ENCODE data around the gene FUNDC2. TPM values are rescaled to one million over a fixed set of nuclear protein-coding genes. Genes with fewer than 3 reads are reported as not detected.

The FUNDC2 gene
- total and polyA plus RNA-seq, 10 of the 15 experiments (the other 5 are each of a cell fraction or from before 2014, with no cell fraction given): 70.5 to 353 (median 165) TPM

- TF ChIP-seq CBX5 (IDR thresholded peaks at IDR 0.05; ENCODE audit: low read depth): no peak
- no peak for TF ChIP-seq ATF7 (IDR thresholded peaks at IDR 0.05; ENCODE audit: low read depth)
- TF ChIP-seq RAD21 (IDR thresholded peaks at IDR 0.05; ENCODE audit: insufficient read depth, low read depth, low read length): peak; percentile 63
- TF ChIP-seq WRNIP1 (IDR thresholded peaks at IDR 0.05; ENCODE audit: borderline replicate concordance, low read depth, low read length): no peak
- TF ChIP-seq NBN (IDR thresholded peaks at IDR 0.05): no peak
- no peak for TF ChIP-seq TCF12 (IDR thresholded peaks at IDR 0.05; ENCODE audit: low read depth, low read length)
- TF ChIP-seq ZNF687 (IDR thresholded peaks at IDR 0.05): no peak
- TF ChIP-seq MTA3 (IDR thresholded peaks at IDR 0.05; ENCODE audit: borderline replicate concordance, low read length): no peak
- TF ChIP-seq CREM (IDR thresholded peaks at IDR 0.05; ENCODE audit: low read depth): 0 out of 2 replicates have a peak, but pooled peaks have one; percentile 46
- TF ChIP-seq ZNF24 (IDR thresholded peaks at IDR 0.05): no peak
- no peak for TF ChIP-seq YBX1 (IDR thresholded peaks at IDR 0.05)
- TF ChIP-seq E2F4 (IDR thresholded peaks at IDR 0.05; ENCODE audit: low read depth, low read length): no peak
- no peak for TF ChIP-seq CBFB (IDR thresholded peaks at IDR 0.05; ENCODE audit: low read depth)
- no peak for TF ChIP-seq ZBTB40 (IDR thresholded peaks at IDR 0.05; ENCODE audit: borderline replicate concordance)
- no peak for TF ChIP-seq ETV6 (conservative IDR thresholded peaks at IDR 0.05 in 1 of 2, IDR thresholded peaks at IDR 0.05 in 1 of 2; ENCODE audit: borderline replicate concordance in 1 of 2, low read depth in 1 of 2)
- TF ChIP-seq KLF5 (IDR thresholded peaks at IDR 0.05; ENCODE audit: partially characterized antibody): no peak
- no peak for TF ChIP-seq NKRF (conservative IDR thresholded peaks at IDR 0.05)
These were observed 30.5 kb downstream of the FUNDC2 start (continued) for GRCh38 chrX:155056877-155057792.
